ENCODE results near the gene MGMT. TPM values are rescaled to one million over a fixed set of nuclear protein-coding genes. Genes with fewer than 3 reads are reported as not detected.

The MGMT gene
- total RNA-seq, 1 donor from 2014 or later, result 13.6 TPM

GRCh38 chr10:129615921-129616525 lies 149.0 kb downstream of the MGMT start:
- no peaks in the 10 kb centered on the region for H3K36me3 Mint-ChIP-seq (ENCODE audit: insufficient read depth)
- TF ChIP-seq, protein P1, sequence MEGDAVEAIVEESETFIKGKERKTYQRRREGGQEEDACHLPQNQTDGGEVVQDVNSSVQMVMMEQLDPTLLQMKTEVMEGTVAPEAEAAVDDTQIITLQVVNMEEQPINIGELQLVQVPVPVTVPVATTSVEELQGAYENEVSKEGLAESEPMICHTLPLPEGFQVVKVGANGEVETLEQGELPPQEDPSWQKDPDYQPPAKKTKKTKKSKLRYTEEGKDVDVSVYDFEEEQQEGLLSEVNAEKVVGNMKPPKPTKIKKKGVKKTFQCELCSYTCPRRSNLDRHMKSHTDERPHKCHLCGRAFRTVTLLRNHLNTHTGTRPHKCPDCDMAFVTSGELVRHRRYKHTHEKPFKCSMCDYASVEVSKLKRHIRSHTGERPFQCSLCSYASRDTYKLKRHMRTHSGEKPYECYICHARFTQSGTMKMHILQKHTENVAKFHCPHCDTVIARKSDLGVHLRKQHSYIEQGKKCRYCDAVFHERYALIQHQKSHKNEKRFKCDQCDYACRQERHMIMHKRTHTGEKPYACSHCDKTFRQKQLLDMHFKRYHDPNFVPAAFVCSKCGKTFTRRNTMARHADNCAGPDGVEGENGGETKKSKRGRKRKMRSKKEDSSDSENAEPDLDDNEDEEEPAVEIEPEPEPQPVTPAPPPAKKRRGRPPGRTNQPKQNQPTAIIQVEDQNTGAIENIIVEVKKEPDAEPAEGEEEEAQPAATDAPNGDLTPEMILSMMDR (IDR thresholded peaks at IDR 0.05; ENCODE audit: unreplicated experiment), result no peak
- H3K27me3 Mint-ChIP-seq, result no peaks in the 10 kb centered on the region
- peaks cover 2% of the 10 kb centered on the region for H3K9me3 Mint-ChIP-seq (ENCODE audit: low read depth)
- no peak for DNase-seq (ENCODE audit: low spot score, unreplicated experiment)
- no peaks in the 10 kb centered on the region for H3K4me1 Mint-ChIP-seq (ENCODE audit: low read depth)
- no peak overlapping the region for H3K27ac Mint-ChIP-seq
- H3K4me3 Mint-ChIP-seq (ENCODE audit: low read depth), result no peak overlapping the region

GRCh38 chr10:129617768-129618167 lies 150.7 kb downstream of the MGMT start:
- Mint-ChIP-seq H3K4me1 (ENCODE audit: low read depth) (peaks cover 4% of the 10 kb centered on the region), H3K27me3 (no peaks in the 10 kb centered on the region), H3K36me3 (ENCODE audit: insufficient read depth) (no peaks in the 10 kb centered on the region), H3K4me3 (ENCODE audit: low read depth) (no peak overlapping the region), H3K27ac (no peak overlapping the region), H3K9me3 (ENCODE audit: low read depth) (peaks cover 2% of the 10 kb centered on the region)
- TF ChIP-seq, protein P1 (IDR thresholded peaks at IDR 0.05; ENCODE audit: unreplicated experiment), result no peak
- no peak for DNase-seq (ENCODE audit: low spot score, unreplicated experiment)

GRCh38 chr10:129621062-129621461 lies 154.0 kb downstream of the MGMT start:
- H3K4me1 Mint-ChIP-seq (ENCODE audit: low read depth), result peaks cover 4% of the 10 kb centered on the region
- H3K27ac Mint-ChIP-seq, result no peak overlapping the region
- H3K9me3 Mint-ChIP-seq (ENCODE audit: low read depth), result peaks cover 2% of the 10 kb centered on the region
- DNase-seq (ENCODE audit: low spot score, unreplicated experiment), result no peak
- H3K27me3 Mint-ChIP-seq, result peaks cover 8% of the 10 kb centered on the region
- no peaks in the 10 kb centered on the region for H3K36me3 Mint-ChIP-seq (ENCODE audit: insufficient read depth)
- no peak overlapping the region for H3K4me3 Mint-ChIP-seq (ENCODE audit: low read depth)
- TF ChIP-seq, protein P1 (IDR thresholded peaks at IDR 0.05; ENCODE audit: unreplicated experiment), result no peak

GRCh38 chr10:129621693-129622092 lies 154.7 kb downstream of the MGMT start:
- no peak overlapping the region for H3K4me3 Mint-ChIP-seq (ENCODE audit: low read depth)
- H3K27me3 Mint-ChIP-seq, result peaks cover 8% of the 10 kb centered on the region
- H3K36me3 Mint-ChIP-seq (ENCODE audit: insufficient read depth), result no peaks in the 10 kb centered on the region
- peaks cover 2% of the 10 kb centered on the region for H3K9me3 Mint-ChIP-seq (ENCODE audit: low read depth)
- H3K4me1 Mint-ChIP-seq (ENCODE audit: low read depth), result peaks cover 4% of the 10 kb centered on the region
- TF ChIP-seq, protein P1 (IDR thresholded peaks at IDR 0.05; ENCODE audit: unreplicated experiment), result no peak
- no peak overlapping the region for H3K27ac Mint-ChIP-seq
- DNase-seq (ENCODE audit: low spot score, unreplicated experiment), result no peak

DNA sequence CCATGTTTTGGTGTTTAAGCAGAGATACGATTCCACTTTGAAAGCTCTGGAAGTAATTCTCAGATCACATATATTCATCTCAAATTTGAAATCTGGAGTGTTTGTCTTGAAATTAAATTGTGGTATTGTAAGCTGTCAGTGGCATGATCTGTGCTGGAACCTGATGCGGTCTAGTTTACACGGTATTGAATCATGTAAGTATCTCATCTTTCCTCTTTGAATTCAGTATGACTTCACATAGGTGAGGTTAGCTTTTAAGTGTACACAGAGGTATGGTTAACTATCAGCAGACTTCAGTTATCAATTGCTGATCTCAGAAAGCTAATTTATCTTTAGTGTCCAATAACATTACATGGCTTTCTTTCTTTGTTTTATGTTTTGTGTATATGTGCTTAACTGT lies 155.2 kb downstream of the MGMT start:
- no peak for DNase-seq (ENCODE audit: low spot score, unreplicated experiment)
- no peak overlapping the region for H3K27ac Mint-ChIP-seq
- H3K9me3 Mint-ChIP-seq (ENCODE audit: low read depth), result peaks cover 2% of the 10 kb centered on the region
- no peak overlapping the region for H3K4me3 Mint-ChIP-seq (ENCODE audit: low read depth)
- peaks cover 4% of the 10 kb centered on the region for H3K4me1 Mint-ChIP-seq (ENCODE audit: low read depth)
- H3K27me3 Mint-ChIP-seq, result peaks cover 11% of the 10 kb centered on the region
- TF ChIP-seq, protein P1 (IDR thresholded peaks at IDR 0.05; ENCODE audit: unreplicated experiment), result no peak
- H3K36me3 Mint-ChIP-seq (ENCODE audit: insufficient read depth), result no peaks in the 10 kb centered on the region

Measured in progenitor cell of endocrine pancreas (in vitro differentiated cells).